Measurements from ENCODE around the gene ZFP64.

GRCh38 chr20:52102126-52102525 lies 89.5 kb downstream of the ZFP64 start:
- TF ChIP-seq POLR2AphosphoS5 (IDR thresholded peaks at IDR 0.05; ENCODE audit: low read depth, low read length) = no peak
- TF ChIP-seq, protein P1, sequence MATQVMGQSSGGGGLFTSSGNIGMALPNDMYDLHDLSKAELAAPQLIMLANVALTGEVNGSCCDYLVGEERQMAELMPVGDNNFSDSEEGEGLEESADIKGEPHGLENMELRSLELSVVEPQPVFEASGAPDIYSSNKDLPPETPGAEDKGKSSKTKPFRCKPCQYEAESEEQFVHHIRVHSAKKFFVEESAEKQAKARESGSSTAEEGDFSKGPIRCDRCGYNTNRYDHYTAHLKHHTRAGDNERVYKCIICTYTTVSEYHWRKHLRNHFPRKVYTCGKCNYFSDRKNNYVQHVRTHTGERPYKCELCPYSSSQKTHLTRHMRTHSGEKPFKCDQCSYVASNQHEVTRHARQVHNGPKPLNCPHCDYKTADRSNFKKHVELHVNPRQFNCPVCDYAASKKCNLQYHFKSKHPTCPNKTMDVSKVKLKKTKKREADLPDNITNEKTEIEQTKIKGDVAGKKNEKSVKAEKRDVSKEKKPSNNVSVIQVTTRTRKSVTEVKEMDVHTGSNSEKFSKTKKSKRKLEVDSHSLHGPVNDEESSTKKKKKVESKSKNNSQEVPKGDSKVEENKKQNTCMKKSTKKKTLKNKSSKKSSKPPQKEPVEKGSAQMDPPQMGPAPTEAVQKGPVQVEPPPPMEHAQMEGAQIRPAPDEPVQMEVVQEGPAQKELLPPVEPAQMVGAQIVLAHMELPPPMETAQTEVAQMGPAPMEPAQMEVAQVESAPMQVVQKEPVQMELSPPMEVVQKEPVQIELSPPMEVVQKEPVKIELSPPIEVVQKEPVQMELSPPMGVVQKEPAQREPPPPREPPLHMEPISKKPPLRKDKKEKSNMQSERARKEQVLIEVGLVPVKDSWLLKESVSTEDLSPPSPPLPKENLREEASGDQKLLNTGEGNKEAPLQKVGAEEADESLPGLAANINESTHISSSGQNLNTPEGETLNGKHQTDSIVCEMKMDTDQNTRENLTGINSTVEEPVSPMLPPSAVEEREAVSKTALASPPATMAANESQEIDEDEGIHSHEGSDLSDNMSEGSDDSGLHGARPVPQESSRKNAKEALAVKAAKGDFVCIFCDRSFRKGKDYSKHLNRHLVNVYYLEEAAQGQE (IDR thresholded peaks at IDR 0.05; ENCODE audit: insufficient read depth in 1 of 2, low read depth in 2 of 2, low read length in 2 of 2) = no peak

Data from PFSK-1 (cell line).